Pancreas (tissue), 10 donors: ENCODE measurements around the gene KLF6. TPM values are rescaled to one million over a fixed set of nuclear protein-coding genes. Genes with fewer than 3 reads are reported as not detected.

ENCODE experiments used
- ATAC-seq, 4 donors: fragments of 200-7000 bp; cut with Tn5 transposase; one replicate each; pipeline versions ENCODE4 v1.8.0 to v1.9.1; 2020; ENCODE audit warnings: mild to moderate bottlenecking in 4 of 4, moderate library complexity in 4 of 4
- DNase-seq, 6 donors: peaks; one replicate each; pipeline ENCODE4 v3.0.0-alpha.2; 2020
- FAIRE-seq: peaks from 2 replicates; lab custom pipeline; 2012; peaks lifted over from hg19 to GRCh38; lab: Jason Lieb, UNC
- H3K27ac ChIP-seq, 4 donors: fragments of 200-600 bp; sonication (generic); 1 replicate in 3 of 4; 2 replicates in 1 of 4; pipeline versions ENCODE4 v1.5.0 to v1.8.0; 2020
- H3K27me3 ChIP-seq, 4 donors: fragments of 200-600 bp; one replicate each; pipeline ENCODE4 v1.8.0; 2021
- H3K36me3 ChIP-seq, 3 donors: fragments of 200-600 bp; sonication (generic) in 1 of 3; one replicate each; pipeline versions ENCODE4 v1.5.0 to v1.8.0; 2020 to 2021
- H3K4me1 ChIP-seq, 3 donors: fragments of 200-600 bp; one replicate each; pipeline ENCODE4 v1.8.0; 2021
- H3K4me3 ChIP-seq, 4 donors: fragments of 200-600 bp; sonication (generic) in 2 of 4; one replicate each; pipeline versions ENCODE4 v1.5.0 to v1.8.0; 2020 to 2021
- H3K9me3 ChIP-seq, 4 donors: fragments of 200-600 bp; one replicate each; pipeline ENCODE4 v1.8.0; 2021
- WGBS, 2 donors: extraction: QIAGEN DNeasy Blood & Tissue Kit; methylation state at CpG; one replicate each; pipeline ENCODE4 v1.1.7; 2013; 5-methylcytosine and 5-hydroxymethylcytosine counted together
- intact Hi-C, 3 donors: fragments of 100-400 bp; cut with DNase I; formaldehyde crosslinking; loops; one replicate each; pipeline versions ENCODE4 v1.11.1 to v1.14.2; 2022
- polyA plus RNA-seq, 2 donors: library from polyadenylated mRNA; stranded (reverse); fragments of 200-250 nt; gene quantifications; one replicate each; pipeline ENCODE4 v1.2.3, GENCODE V29; 2013
- total RNA-seq, 6 donors: library from RNA; stranded (reverse); fragmentation: NEBNext Ultra II Directional in 4 of 6; extraction: Animal tissue kit (Norgen Biotek cat#: 25700) in 4 of 6; gene quantifications; one replicate each; pipeline versions ENCODE4 v1.2.1 to v1.2.4, GENCODE V29; 2021 to 2023
- TF ChIP-seq, protein P1 (sequence below), 4 donors: fragments of 200-600 bp; sonication (generic) in 3 of 4; IDR thresholded peaks; one replicate each; pipeline versions ENCODE4 v1.5.0 to v1.8.0; 2021; ENCODE audit warnings: antibody characterized with exemption in 4 of 4
- donor health status: healthy with polysubstance abuse.
- donor health status: DM: no; HTN: no; CAD: no; lungs with moderate emphysema.
- donor health status: DM: no; HTN: no; CAD: no.
- donor health status: control.
- donor health status: control.
- donor health status: Bipolar disorder and iron deficiency.
- donor health status: DM: yes; HTN: yes; CAD: no.
- donor health status: DM: no; HTN: no; CAD: no.
- donor health status: DM: no; HTN: no; CAD: no.
- donor health status: DM: yes; HTN: yes; CAD: no.

The KLF6 gene
- total and polyA plus RNA-seq, 8 donors: 29.0 to 157 (median 57.9) TPM

DNA sequence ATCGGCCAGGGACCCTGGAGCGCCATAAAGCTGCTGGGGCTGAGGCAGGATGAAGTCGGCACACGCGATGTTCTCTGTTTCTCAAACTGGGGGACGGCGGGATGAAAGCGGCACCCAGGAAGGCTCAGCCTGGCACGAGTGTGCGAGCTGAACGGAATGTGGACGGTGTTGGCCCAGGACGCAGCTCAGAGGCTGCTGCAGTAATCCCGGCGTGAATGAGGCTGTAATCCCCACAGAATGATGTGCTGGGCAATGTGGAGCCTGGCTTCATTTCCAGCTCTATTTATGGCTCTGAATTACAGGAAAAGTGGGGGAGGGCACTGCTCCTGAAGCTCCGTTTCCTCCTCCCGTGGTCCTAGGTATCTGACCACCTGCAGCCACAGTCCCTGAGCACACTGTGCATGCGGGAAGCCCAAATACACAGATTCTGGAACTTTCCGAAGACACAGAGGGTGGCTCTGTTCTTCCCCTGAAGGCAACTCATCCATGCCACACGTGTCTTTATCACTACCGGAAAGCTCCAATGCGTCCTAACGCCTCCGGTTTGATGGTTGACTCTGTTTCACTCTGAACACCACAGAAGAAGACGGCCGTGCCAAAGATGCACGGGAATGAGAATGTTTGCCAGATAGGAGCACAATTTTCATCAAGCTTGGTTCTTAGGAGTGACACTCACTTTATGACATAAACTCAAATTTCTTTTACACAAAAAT, 37.6 kb downstream of the KLF6 start:
- ATAC-seq (peak in 1 of 4 donors; percentile 7), DNase-seq (no peak), FAIRE-seq (no peak)
- peak overlapping the region in 2 of 4 donors; percentile 26 to 48 for H3K27ac ChIP-seq
- no peak overlapping the region for H3K4me3 ChIP-seq
- 78 to 82% methylated on average over 27 of the region's 27 CpGs for WGBS, 2 donors
- H3K4me1 ChIP-seq: peaks cover 7 to 17% (median 10%) of the 10 kb centered on the region in 3 donors
- TF ChIP-seq, protein P1, sequence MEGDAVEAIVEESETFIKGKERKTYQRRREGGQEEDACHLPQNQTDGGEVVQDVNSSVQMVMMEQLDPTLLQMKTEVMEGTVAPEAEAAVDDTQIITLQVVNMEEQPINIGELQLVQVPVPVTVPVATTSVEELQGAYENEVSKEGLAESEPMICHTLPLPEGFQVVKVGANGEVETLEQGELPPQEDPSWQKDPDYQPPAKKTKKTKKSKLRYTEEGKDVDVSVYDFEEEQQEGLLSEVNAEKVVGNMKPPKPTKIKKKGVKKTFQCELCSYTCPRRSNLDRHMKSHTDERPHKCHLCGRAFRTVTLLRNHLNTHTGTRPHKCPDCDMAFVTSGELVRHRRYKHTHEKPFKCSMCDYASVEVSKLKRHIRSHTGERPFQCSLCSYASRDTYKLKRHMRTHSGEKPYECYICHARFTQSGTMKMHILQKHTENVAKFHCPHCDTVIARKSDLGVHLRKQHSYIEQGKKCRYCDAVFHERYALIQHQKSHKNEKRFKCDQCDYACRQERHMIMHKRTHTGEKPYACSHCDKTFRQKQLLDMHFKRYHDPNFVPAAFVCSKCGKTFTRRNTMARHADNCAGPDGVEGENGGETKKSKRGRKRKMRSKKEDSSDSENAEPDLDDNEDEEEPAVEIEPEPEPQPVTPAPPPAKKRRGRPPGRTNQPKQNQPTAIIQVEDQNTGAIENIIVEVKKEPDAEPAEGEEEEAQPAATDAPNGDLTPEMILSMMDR (IDR thresholded peaks at IDR 0.05): no peak
- no peaks in the 10 kb centered on the region for H3K27me3 ChIP-seq
- no peaks in the 10 kb centered on the region for H3K9me3 ChIP-seq
- intact Hi-C loops: no loop called here
- H3K36me3 ChIP-seq: no peaks in the 10 kb centered on the region

DNA sequence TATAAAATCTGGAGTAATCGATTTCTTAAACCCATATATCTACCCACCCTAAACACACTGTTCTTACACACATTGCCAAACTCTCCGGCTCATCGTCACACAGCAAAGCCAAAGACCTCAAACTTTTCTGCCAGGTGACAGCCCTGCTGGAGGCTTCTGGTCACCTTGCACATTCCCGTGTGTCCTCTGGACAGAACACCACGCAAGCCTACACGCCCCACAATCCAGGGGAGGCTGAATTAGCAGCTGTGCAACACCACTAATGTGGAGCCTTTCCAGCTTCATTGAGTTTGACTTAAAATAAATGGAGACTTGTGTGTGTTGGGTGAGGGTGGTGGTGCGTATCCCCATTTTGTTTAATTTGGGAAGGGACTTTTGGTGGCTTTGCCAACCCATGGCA, 38.4 kb downstream of the KLF6 start:
- peaks cover 7 to 17% (median 10%) of the 10 kb centered on the region in 3 donors for H3K4me1 ChIP-seq
- H3K36me3 ChIP-seq: no peaks in the 10 kb centered on the region
- no peaks in the 10 kb centered on the region for H3K9me3 ChIP-seq
- intact Hi-C loops: no loop called here
- no peak for FAIRE-seq
- 79 to 85% methylated on average over 7 of the region's 7 CpGs for WGBS, 2 donors
- TF ChIP-seq, protein P1 (IDR thresholded peaks at IDR 0.05): no peak
- H3K27ac ChIP-seq: no peak overlapping the region
- no peak for ATAC-seq
- no peak overlapping the region for H3K4me3 ChIP-seq
- no peaks in the 10 kb centered on the region for H3K27me3 ChIP-seq
- no peak for DNase-seq

DNA sequence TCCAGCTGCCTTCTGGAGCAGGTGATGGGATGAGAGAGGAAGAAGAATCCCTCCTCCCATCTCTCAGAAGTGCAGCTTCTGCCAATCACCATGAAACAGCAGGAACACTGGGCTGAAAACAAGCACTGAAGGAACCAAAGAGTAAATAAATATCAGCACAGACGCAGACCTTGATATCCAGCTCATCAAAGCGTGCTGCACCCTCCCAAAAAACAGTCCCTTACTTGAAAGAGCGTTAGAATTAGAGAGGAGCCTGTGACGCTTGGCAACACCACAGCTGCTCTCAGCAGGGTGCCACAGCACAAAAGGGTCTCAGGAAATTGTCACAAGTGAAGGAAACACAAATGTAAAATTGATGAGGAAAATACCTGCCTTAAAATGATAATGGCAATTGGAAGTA, 39.5 kb downstream of the KLF6 start:
- no peak overlapping the region for H3K4me3 ChIP-seq
- H3K27me3 ChIP-seq: no peaks in the 10 kb centered on the region
- TF ChIP-seq, protein P1 (IDR thresholded peaks at IDR 0.05): no peak
- H3K9me3 ChIP-seq: no peaks in the 10 kb centered on the region
- ATAC-seq (no peak), FAIRE-seq (no peak), DNase-seq (no peak)
- H3K4me1 ChIP-seq: peaks cover 7 to 17% (median 10%) of the 10 kb centered on the region in 3 donors
- no peak overlapping the region for H3K27ac ChIP-seq
- H3K36me3 ChIP-seq: no peaks in the 10 kb centered on the region
- WGBS, 2 donors: 30 to 41% methylated on average over 4 of the region's 4 CpGs
- intact Hi-C loops: no loop called here

DNA sequence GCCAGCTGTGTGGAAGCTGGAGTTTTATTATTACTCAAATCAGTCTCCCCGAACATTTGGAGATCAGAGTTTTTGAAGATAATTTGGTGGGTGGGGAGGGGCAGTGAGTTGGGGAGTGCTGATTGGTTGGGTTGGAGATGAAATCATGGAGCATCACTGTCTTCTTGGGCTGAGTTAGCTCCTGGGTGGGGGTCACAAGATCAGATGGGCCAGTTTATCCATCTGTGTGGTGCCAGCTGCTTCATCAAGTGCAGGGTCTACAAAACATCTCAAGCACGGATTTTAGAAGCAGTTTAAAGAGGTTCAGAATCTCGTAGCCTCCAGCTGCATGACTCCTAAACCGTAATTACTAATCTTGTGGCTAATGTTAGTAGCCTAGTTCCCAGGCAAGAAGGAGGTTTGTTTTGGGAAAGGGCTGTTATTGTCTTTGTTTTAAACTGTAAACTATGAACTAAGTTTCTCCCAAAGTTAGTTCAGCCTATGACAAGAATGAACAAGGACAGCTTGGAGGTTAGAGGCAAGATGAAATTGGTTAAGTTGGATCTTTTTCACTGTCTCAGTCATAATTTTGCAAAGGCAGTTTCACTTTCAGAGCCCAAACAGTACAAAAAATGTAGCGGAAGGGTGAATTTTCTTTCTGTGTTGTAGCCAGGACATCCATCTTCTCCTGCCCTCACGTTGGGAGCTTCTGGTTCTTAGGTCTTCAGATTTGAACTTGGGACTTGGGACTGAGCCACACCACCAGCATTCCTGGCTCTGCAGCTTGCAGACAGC, 43.1 kb downstream of the KLF6 start:
- DNase-seq (no peak), ATAC-seq (no peak), FAIRE-seq (no peak)
- peaks cover 0 to 6% (median 0%) of the 10 kb centered on the region in 3 donors for H3K4me1 ChIP-seq
- WGBS, 2 donors: 67 to 77% methylated on average over 6 of the region's 6 CpGs
- no peaks in the 10 kb centered on the region for H3K36me3 ChIP-seq
- H3K4me3 ChIP-seq: no peak overlapping the region
- H3K9me3 ChIP-seq: no peaks in the 10 kb centered on the region
- H3K27me3 ChIP-seq: no peaks in the 10 kb centered on the region
- TF ChIP-seq, protein P1 (IDR thresholded peaks at IDR 0.05): no peak
- intact Hi-C loops: no loop called here
- no peak overlapping the region for H3K27ac ChIP-seq
